Iris pigment epithelial cell (primary cell): ENCODE results near the gene PCARE.
"Not testable (repeated sequence)": the region's sequence is repeated elsewhere in the genome, so short reads cannot be mapped to it uniquely, and the experiment has no call there.

Experiments used
- DNase-seq: peaks from one replicate; pipeline ENCODE4 v3.0.0-alpha.2; 2011; ENCODE audit warnings: low read depth

The PCARE gene

GRCh38 chr2:29074411-29074810 is at the start of gene PCARE:
Gene PCARE, minus strand, starts transcription at chr2:29074523. Its CDS starts 262 bp downstream, at chr2:29074261.
- no peak for DNase-seq

GRCh38 chr2:29123617-29124349 is 49.5 kb upstream of the PCARE start:
- peak; percentile 90 for DNase-seq

- no peak for DNase-seq
Measured at GRCh38 chr2:29120846-29121245, 46.5 kb upstream of the PCARE start.

GRCh38 chr2:29119211-29119610 is 44.9 kb upstream of the PCARE start:
- DNase-seq = no peak

GRCh38 chr2:29117636-29118303 is 43.4 kb upstream of the PCARE start:
- peak; percentile 79 for DNase-seq

GRCh38 chr2:29115797-29116781 is 41.8 kb upstream of the PCARE start:
- peak; percentile 96 for DNase-seq

- DNase-seq = peak; percentile 78
Measured at GRCh38 chr2:29114946-29115609, 40.8 kb upstream of the PCARE start, which contains the start of gene CLIP4. Gene CLIP4, plus strand, starts transcription at chr2:29115415. Its CDS starts 5,974 bp downstream, at chr2:29121389.

GRCh38 chr2:29114586-29114945 is 40.2 kb upstream of the PCARE start:
- no peak for DNase-seq

- DNase-seq = peak; percentile 64
Measured at GRCh38 chr2:29113891-29114321, 39.6 kb upstream of the PCARE start.

GRCh38 chr2:29113027-29113686 is 38.8 kb upstream of the PCARE start:
- DNase-seq = peak; percentile 64

- no peak for DNase-seq
Measured at GRCh38 chr2:29112379-29112778, 38.1 kb upstream of the PCARE start.

GRCh38 chr2:29110916-29111535 is 36.7 kb upstream of the PCARE start:
- DNase-seq = peak; percentile 54

GRCh38 chr2:29109246-29109645 is 34.9 kb upstream of the PCARE start:
- no peak for DNase-seq

- DNase-seq = peak; percentile 98
Measured at GRCh38 chr2:29108225-29108624, 33.9 kb upstream of the PCARE start.

GRCh38 chr2:29107547-29107946 is 33.2 kb upstream of the PCARE start:
- not testable (repeated sequence) for DNase-seq

GRCh38 chr2:29106980-29107388 is 32.7 kb upstream of the PCARE start:
- peak; percentile 73 for DNase-seq

- DNase-seq = no peak
Measured at GRCh38 chr2:29106256-29106655, 31.9 kb upstream of the PCARE start.

- no peak for DNase-seq
Measured at GRCh38 chr2:29105375-29105774, 31.1 kb upstream of the PCARE start.

GRCh38 chr2:29104688-29105087 is 30.4 kb upstream of the PCARE start:
- no peak for DNase-seq

- DNase-seq = no peak
Measured at GRCh38 chr2:29100564-29100963, 26.2 kb upstream of the PCARE start.

GRCh38 chr2:29097569-29097968 is 23.2 kb upstream of the PCARE start:
- DNase-seq = no peak
